A673 (cell line): ENCODE results near the gene SLC25A26. TPM values are rescaled to one million over a fixed set of nuclear protein-coding genes. Genes with fewer than 3 reads are reported as not detected.

ENCODE experiments used
- BruUV-seq: library from RNA; stranded (reverse); fragments of 400-500 nt; replicated peaks from 2 replicates; lab custom pipeline; 2021; lab: Mats Ljungman, UMichigan
- CTCF ChIA-PET: fragments of 300-600 bp; sonication (Branson Sonifier 250); formaldehyde crosslinking; loops from one replicate; lab custom pipeline; 2022; ENCODE audit warnings: antibody characterized with exemption; lab: Charles Lee
- POLR2A ChIA-PET: fragments of 300-600 bp; sonication (Branson Sonifier 250); formaldehyde crosslinking; loops from one replicate; lab custom pipeline; 2022; ENCODE audit warnings: antibody characterized with exemption; ENCODE audit not compliant: low non-redundant PET; lab: Charles Lee
- DNase-seq: peaks from one replicate; pipeline ENCODE4 v3.0.0-alpha.2; 2015; ENCODE audit warnings: low spot score
- H3K27ac ChIP-seq: fragments of 200-600 bp; sonication (generic); 2 replicates; pipeline ENCODE4 v1.5.1; 2016; ENCODE audit warnings: mixed run types, low read depth, mild to moderate bottlenecking, mixed read lengths, antibody characterized with exemption, low read length; ENCODE audit not compliant: poor library complexity, severe bottlenecking
- H3K27me3 ChIP-seq: fragments of 200-600 bp; sonication (generic); replicated peaks from 2 replicates; pipeline ENCODE4 v1.6.1; 2017; ENCODE audit warnings: mixed run types, low read depth, mild to moderate bottlenecking, mixed read lengths, antibody characterized with exemption, low read length; ENCODE audit not compliant: insufficient read depth, poor library complexity
- H3K36me3 ChIP-seq: fragments of 200-600 bp; sonication (generic); 2 replicates; pipeline ENCODE4 v1.6.1; 2016; ENCODE audit warnings: mixed run types, mild to moderate bottlenecking, mixed read lengths, antibody characterized with exemption, low read length; ENCODE audit not compliant: insufficient read depth, poor library complexity, severe bottlenecking
- H3K4me1 ChIP-seq: fragments of 200-600 bp; sonication (generic); 2 replicates; pipeline ENCODE4 v1.6.1; 2017; ENCODE audit warnings: mixed run types, mild to moderate bottlenecking, mixed read lengths, antibody characterized with exemption, low read length; ENCODE audit not compliant: insufficient read depth, poor library complexity, severe bottlenecking
- H3K4me3 ChIP-seq: fragments of 200-600 bp; sonication (generic); 2 replicates; pipeline ENCODE4 v1.5.1; 2016; ENCODE audit warnings: low read depth, mixed run types, mild to moderate bottlenecking, mixed read lengths, low read length; ENCODE audit not compliant: poor library complexity, severe bottlenecking
- H3K9me3 ChIP-seq: fragments of 200-600 bp; sonication (generic); 2 replicates; pipeline ENCODE4 v1.6.1; 2016; ENCODE audit warnings: mixed run types, low read depth, mild to moderate bottlenecking, mixed read lengths, antibody characterized with exemption, low read length; ENCODE audit not compliant: poor library complexity, severe bottlenecking
- CTCF ChIP-seq: fragments of 300-800, 200-600 bp; sonication (generic); conservative IDR thresholded peaks from 2 replicates; pipeline ENCODE4 v1.5.1; 2017; ENCODE audit warnings: low read depth, mild to moderate bottlenecking, antibody characterized with exemption, low read length, moderate library complexity, mixed read lengths
- EZH2 ChIP-seq: fragments of 200-600 bp; sonication (generic); IDR thresholded peaks from 2 replicates; pipeline ENCODE4 v1.6.1; 2017; ENCODE audit warnings: borderline replicate concordance, low read depth, mild to moderate bottlenecking, mixed read lengths, antibody characterized with exemption, low read length; ENCODE audit not compliant: poor library complexity, severe bottlenecking
- intact Hi-C: fragments of 100-400 bp; cut with micrococcal nuclease; formaldehyde crosslinking; loops from one replicate; pipeline ENCODE4 v1.10.0; 2022; ENCODE audit not compliant: unreplicated experiment
- total RNA-seq: library from RNA; stranded (reverse); gene quantifications from 2 replicates; pipeline ENCODE4 v1.2.3, GENCODE V29; 2021

Gene SLC25A26
- total RNA-seq, 1 experiment from 2014 or later = 8.9 TPM

- ChIA-PET CTCF (no interaction called here), POLR2A (no interaction called here)
- Histone ChIP-seq H3K4me1 (peaks cover 11% of the 10 kb centered on the region), H3K9me3 (no peaks in the 10 kb centered on the region), H3K36me3 (no peaks in the 10 kb centered on the region), H3K4me3 (no peak overlapping the region), H3K27me3 (no peaks in the 10 kb centered on the region), H3K27ac (no peak overlapping the region)
- BruUV-seq = no TSS peak
- TF ChIP-seq EZH2 = no peak
- TF ChIP-seq CTCF = peak; percentile 51; the same call in 1 of the 2 replicates
- intact Hi-C loops = loop anchor here (5.0 to 10.0 kb wide), 3 partner anchors 162 to 854 kb away; partner anchors contain the start of gene MAGI1
- DNase-seq = no peak
These were observed 24.2 kb upstream of the SLC25A26 start for GRCh38 chr3:66196633-66197032.

- no peaks in the 10 kb centered on the region for H3K27me3 ChIP-seq
- H3K27ac ChIP-seq = no peak overlapping the region
- POLR2A ChIA-PET = no interaction called here
- peaks cover 11% of the 10 kb centered on the region for H3K4me1 ChIP-seq
- H3K36me3 ChIP-seq = no peaks in the 10 kb centered on the region
- no TSS peak for BruUV-seq
- intact Hi-C loops = loop anchor here (5.0 to 10.0 kb wide), 3 partner anchors 164 to 856 kb away; partner anchors contain the start of gene MAGI1
- H3K4me3 ChIP-seq = no peak overlapping the region
- H3K9me3 ChIP-seq = no peaks in the 10 kb centered on the region
- DNase-seq = no peak
- TF ChIP-seq EZH2 = no peak
- no peak for TF ChIP-seq CTCF
- CTCF ChIA-PET = no interaction called here
These were observed 22.2 kb upstream of the SLC25A26 start for GRCh38 chr3:66198437-66199088.

GRCh38 chr3:66199089-66199473, 21.7 kb upstream of the SLC25A26 start:
- H3K36me3 ChIP-seq = no peaks in the 10 kb centered on the region
- H3K4me1 ChIP-seq = peaks cover 11% of the 10 kb centered on the region
- DNase-seq = no peak
- no peak overlapping the region for H3K4me3 ChIP-seq
- intact Hi-C loops = loop anchor here (5.0 to 10.0 kb wide), 3 partner anchors 164 to 857 kb away; partner anchors contain the start of gene MAGI1
- no peak overlapping the region for H3K27ac ChIP-seq
- BruUV-seq = no TSS peak
- TF ChIP-seq EZH2 (no peak), CTCF (no peak)
- ChIA-PET CTCF (no interaction called here), POLR2A (no interaction called here)
- H3K27me3 ChIP-seq = no peaks in the 10 kb centered on the region
- H3K9me3 ChIP-seq = no peaks in the 10 kb centered on the region
